Stomach (tissue), 4 donors: Measurements from ENCODE around the gene NYNRIN.

Experiments used
- POLR2AphosphoS5 ChIP-seq, 3 donors: sonication (generic); formaldehyde crosslinking; IDR thresholded peaks; one replicate each; pipeline ENCODE4 v1.6.1; 2016; ENCODE audit warnings: antibody characterized with exemption in 3 of 3
- TF ChIP-seq, protein P1 (sequence below), 7 experiments: fragments of 450-650 bp in 4 of 7; fragments of 200-600 bp in 3 of 7; sonication (generic) in 3 of 7; IDR thresholded peaks; one replicate each; pipeline ENCODE4 v1.5.1; 2016 to 2019; ENCODE audit warnings: antibody characterized with exemption in 7 of 7, control low read depth in 2 of 7, mild to moderate bottlenecking in 1 of 7

GRCh38 chr14:24430682-24431568, 32.1 kb downstream of the NYNRIN start:
- TF ChIP-seq POLR2AphosphoS5 (IDR thresholded peaks at IDR 0.05), result no peak
- TF ChIP-seq, protein P1, sequence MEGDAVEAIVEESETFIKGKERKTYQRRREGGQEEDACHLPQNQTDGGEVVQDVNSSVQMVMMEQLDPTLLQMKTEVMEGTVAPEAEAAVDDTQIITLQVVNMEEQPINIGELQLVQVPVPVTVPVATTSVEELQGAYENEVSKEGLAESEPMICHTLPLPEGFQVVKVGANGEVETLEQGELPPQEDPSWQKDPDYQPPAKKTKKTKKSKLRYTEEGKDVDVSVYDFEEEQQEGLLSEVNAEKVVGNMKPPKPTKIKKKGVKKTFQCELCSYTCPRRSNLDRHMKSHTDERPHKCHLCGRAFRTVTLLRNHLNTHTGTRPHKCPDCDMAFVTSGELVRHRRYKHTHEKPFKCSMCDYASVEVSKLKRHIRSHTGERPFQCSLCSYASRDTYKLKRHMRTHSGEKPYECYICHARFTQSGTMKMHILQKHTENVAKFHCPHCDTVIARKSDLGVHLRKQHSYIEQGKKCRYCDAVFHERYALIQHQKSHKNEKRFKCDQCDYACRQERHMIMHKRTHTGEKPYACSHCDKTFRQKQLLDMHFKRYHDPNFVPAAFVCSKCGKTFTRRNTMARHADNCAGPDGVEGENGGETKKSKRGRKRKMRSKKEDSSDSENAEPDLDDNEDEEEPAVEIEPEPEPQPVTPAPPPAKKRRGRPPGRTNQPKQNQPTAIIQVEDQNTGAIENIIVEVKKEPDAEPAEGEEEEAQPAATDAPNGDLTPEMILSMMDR (IDR thresholded peaks at IDR 0.05), result no peak
